Esophagus squamous epithelium (tissue), 5 donors: ENCODE data around the gene PFKM. TPM values are rescaled to one million over a fixed set of nuclear protein-coding genes. Genes with fewer than 3 reads are reported as not detected.

Experiments
- DNase-seq: peaks from one replicate; lab custom pipeline; 2025; lab: John Stamatoyannopoulos, UW
- H3K27ac ChIP-seq, 4 donors: fragments of 200-600 bp; sonication (generic); one replicate each; pipeline ENCODE4 v1.5.1; 2016 to 2019; ENCODE audit warnings: mild to moderate bottlenecking in 1 of 4
- H3K27me3 ChIP-seq, 4 donors: fragments of 200-600 bp; sonication (generic); 1 replicate in 3 of 4; 2 replicates in 1 of 4; pipeline versions ENCODE4 v1.5.1 to v1.6.0; 2017 to 2021; ENCODE audit warnings: antibody characterized with exemption in 1 of 4
- H3K36me3 ChIP-seq, 3 donors: fragments of 200-600 bp; sonication (generic); one replicate each; pipeline ENCODE4 v1.5.1; 2016 to 2019
- H3K4me1 ChIP-seq, 3 donors: fragments of 200-600 bp; sonication (generic); one replicate each; pipeline ENCODE4 v1.5.1; 2017 to 2019
- H3K4me3 ChIP-seq, 4 donors: fragments of 200-600 bp; sonication (generic); 1 replicate in 3 of 4; 2 replicates in 1 of 4; pipeline ENCODE4 v1.5.1; 2016 to 2019; ENCODE audit warnings: mild to moderate bottlenecking in 2 of 4, moderate library complexity in 1 of 4
- H3K9me3 ChIP-seq, 3 donors: fragments of 200-600 bp; sonication (generic); one replicate each; pipeline ENCODE4 v1.5.1; 2016 to 2019
- CTCF ChIP-seq, 6 experiments: fragments of 450-650 bp in 4 of 6; fragments of 200-600 bp in 2 of 6; sonication (generic) in 2 of 6; IDR thresholded peaks; one replicate each; pipeline ENCODE4 v1.5.1; 2016 to 2019; ENCODE audit warnings: antibody characterized with exemption in 6 of 6, mild to moderate bottlenecking in 4 of 6, moderate library complexity in 4 of 6
- POLR2A ChIP-seq, 4 donors: fragments of 450-650 bp; IDR thresholded peaks; one replicate each; pipeline ENCODE4 v1.6.1; 2017; ENCODE audit warnings: antibody characterized with exemption in 4 of 4, mild to moderate bottlenecking in 4 of 4, moderate library complexity in 3 of 4
- WGBS, 2 donors: methylation state at CpG; one replicate each; pipeline ENCODE4 v1.1.5; 2018; 5-methylcytosine and 5-hydroxymethylcytosine counted together
- intact Hi-C: fragments of 100-400 bp; cut with DNase I; formaldehyde crosslinking; loops from one replicate; pipeline ENCODE4 v1.15.0; 2022
- total RNA-seq, 4 donors: library from RNA; depleted of rRNA; stranded (reverse); fragments of >200 nt; gene quantifications; one replicate each; pipeline ENCODE4 v1.1.0, GENCODE V29; 2016
- donor health status: DM: yes; HTN: yes; CAD: no.

PFKM gene
- total RNA-seq, 4 donors from 2014 or later = 13.0 to 40.9 (median 33.3) TPM

GRCh38 chr12:48080821-48081220 lies 38.3 kb upstream of the PFKM start:
- H3K36me3 ChIP-seq = peaks cover 0 to 65% (median 4%) of the 10 kb centered on the region in 3 donors
- DNase-seq = no peak
- no peak overlapping the region for H3K27ac ChIP-seq
- WGBS, 2 donors = 83 to 98% methylated on average over 3 of the region's 3 CpGs
- no peaks in the 10 kb centered on the region for H3K4me1 ChIP-seq
- H3K4me3 ChIP-seq = no peak overlapping the region
- no peaks in the 10 kb centered on the region for H3K9me3 ChIP-seq
- intact Hi-C loops = no loop called here
- no peaks in the 10 kb centered on the region for H3K27me3 ChIP-seq
- TF ChIP-seq CTCF (IDR thresholded peaks at IDR 0.05) = no peak

DNA sequence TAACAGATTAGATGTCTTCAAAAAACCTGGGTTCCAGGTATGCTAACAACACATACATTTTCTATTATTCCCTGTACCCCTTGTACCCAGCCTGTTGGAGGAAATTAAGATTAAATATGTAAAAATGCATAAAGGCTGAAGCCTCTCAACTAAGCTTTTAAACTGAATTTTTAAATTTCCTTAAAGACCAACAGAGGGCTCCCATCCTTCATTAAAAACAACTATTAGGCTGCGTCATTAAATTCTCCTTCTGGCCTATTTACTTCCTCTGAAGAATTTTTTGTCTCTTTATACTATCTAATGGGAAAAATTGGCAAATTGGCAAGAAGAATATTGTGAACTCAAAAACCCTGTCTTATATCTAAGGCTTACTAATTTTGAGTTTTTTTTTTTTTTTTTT lies 35.1 kb upstream of the PFKM start:
- no peak for TF ChIP-seq POLR2A (IDR thresholded peaks at IDR 0.05)
- peak in 3 of 6 experiments; percentile 9 to 42 (median 25) for TF ChIP-seq CTCF (IDR thresholded peaks at IDR 0.05)
- peaks cover 2 to 90% (median 4%) of the 10 kb centered on the region in 3 donors for H3K36me3 ChIP-seq

DNA sequence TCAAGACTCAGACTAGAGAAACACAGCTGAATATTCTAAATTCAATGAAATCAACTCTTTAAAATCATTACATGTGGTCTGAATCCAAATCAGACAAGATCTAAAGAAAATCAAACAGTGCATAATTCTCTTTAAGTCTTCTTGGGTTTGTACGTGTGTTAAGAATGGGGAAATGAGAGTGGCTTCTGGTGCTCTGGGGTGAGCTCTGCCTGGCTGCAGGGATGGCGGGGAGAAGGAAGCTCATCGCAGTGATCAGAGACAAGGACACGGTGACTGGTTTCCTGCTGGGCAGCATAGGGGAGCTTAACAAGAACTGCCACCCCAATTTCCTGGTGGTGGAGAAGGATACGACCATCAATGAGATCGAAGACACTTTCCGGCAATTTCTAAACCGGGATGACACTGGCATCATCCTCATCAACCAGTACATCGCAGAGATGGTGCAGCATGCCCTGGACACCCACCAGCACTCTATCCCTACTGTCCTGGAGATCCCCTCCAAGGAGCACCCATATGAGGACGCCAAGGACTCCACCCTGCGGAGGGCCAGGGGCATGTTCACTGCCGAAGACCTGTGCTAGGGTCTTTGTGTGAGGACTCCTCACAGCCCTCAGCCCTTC lies 34.2 kb upstream of the PFKM start:
- no peaks in the 10 kb centered on the region for H3K9me3 ChIP-seq
- no peaks in the 10 kb centered on the region for H3K4me1 ChIP-seq
- peaks cover 3 to 88% (median 4%) of the 10 kb centered on the region in 3 donors for H3K36me3 ChIP-seq
- no peak overlapping the region for H3K4me3 ChIP-seq
- intact Hi-C loops = no loop called here
- 87% methylated on average over 12 of the region's 12 CpGs for WGBS, 2 donors
- DNase-seq = no peak
- TF ChIP-seq CTCF (IDR thresholded peaks at IDR 0.05) = no peak
- TF ChIP-seq POLR2A (IDR thresholded peaks at IDR 0.05) = no peak
- no peak overlapping the region for H3K27ac ChIP-seq
- no peaks in the 10 kb centered on the region for H3K27me3 ChIP-seq

More for the DNA sequence above, 35.1 kb upstream of the PFKM start:
- intact Hi-C loops = no loop called here
- Histone ChIP-seq H3K27ac (no peak overlapping the region), H3K4me1 (no peaks in the 10 kb centered on the region), H3K27me3 (no peaks in the 10 kb centered on the region), H3K9me3 (no peaks in the 10 kb centered on the region), H3K4me3 (no peak overlapping the region)
- WGBS, 2 donors = 59 to 61% methylated on average over 1 of the region's 1 CpG
- DNase-seq = no peak

DNA sequence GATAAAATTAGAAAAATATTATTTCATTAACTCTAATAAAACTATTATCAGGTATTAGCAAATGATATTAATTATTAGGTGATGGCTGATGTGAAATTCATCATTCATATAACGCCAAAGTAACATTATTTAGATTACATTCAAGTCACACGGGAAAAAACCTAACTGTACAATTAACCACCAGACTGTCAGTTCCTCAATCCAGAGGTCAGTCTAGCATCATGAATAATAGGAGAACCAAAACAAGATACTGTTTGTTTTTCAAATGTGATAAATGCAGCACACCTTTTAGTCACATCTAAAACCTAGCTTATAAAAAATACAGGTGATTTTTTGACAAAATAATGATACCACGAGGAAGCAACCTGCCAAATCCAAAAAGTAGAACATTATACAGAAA lies 32.8 kb upstream of the PFKM start:
- no peak for TF ChIP-seq CTCF (IDR thresholded peaks at IDR 0.05)
- no peak for TF ChIP-seq POLR2A (IDR thresholded peaks at IDR 0.05)
- no peak for DNase-seq
- no peaks in the 10 kb centered on the region for H3K9me3 ChIP-seq
- H3K4me3 ChIP-seq = no peak overlapping the region
- H3K27ac ChIP-seq = no peak overlapping the region
- no peaks in the 10 kb centered on the region for H3K27me3 ChIP-seq
- peaks cover 3 to 86% (median 4%) of the 10 kb centered on the region in 3 donors for H3K36me3 ChIP-seq
- 77 to 79% methylated on average over 3 of the region's 3 CpGs for WGBS, 2 donors
- intact Hi-C loops = no loop called here
- H3K4me1 ChIP-seq = no peaks in the 10 kb centered on the region

DNA sequence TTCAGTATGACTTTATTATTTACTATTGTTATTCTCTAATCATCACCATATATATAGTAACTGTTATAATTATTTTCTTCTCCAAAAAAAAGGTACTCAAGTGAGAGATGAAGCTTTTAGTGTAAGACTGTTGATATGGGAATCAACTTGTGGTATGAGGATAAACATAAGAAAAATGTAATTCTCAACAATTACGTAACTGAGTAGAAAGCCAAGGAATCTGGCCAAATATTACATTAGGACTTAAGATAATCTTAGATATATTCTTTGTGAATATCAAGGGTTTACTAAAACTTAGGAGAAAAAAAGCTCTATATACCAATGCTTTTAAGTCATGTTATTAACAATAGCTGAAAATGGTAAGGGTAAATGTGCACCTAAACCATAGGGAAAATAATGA lies 26.6 kb upstream of the PFKM start:
- DNase-seq = no peak
- Histone ChIP-seq H3K4me3 (no peak overlapping the region), H3K36me3 (peaks cover 7 to 87% (median 8%) of the 10 kb centered on the region in 3 donors), H3K4me1 (no peaks in the 10 kb centered on the region), H3K27me3 (no peaks in the 10 kb centered on the region), H3K27ac (no peak overlapping the region), H3K9me3 (no peaks in the 10 kb centered on the region)
- WGBS, 2 donors = 83 to 85% methylated on average over 1 of the region's 1 CpG
- TF ChIP-seq POLR2A (IDR thresholded peaks at IDR 0.05) (no peak), CTCF (IDR thresholded peaks at IDR 0.05) (no peak)
- intact Hi-C loops = no loop called here
